PFSK-1 (cell line): ENCODE data around the gene RMI2. TPM values are rescaled to one million over a fixed set of nuclear protein-coding genes. Genes with fewer than 3 reads are reported as not detected.

Source experiments
- FOXP2 ChIP-seq: optimal IDR thresholded peaks from 2 replicates; pipeline ENCODE3; 2011; ENCODE audit warnings: borderline replicate concordance, control low read depth, inconsistent platforms; ENCODE audit not compliant: insufficient read depth; ENCODE audit errors: extremely low read length, extremely low read depth
- POLR2AphosphoS5 ChIP-seq: IDR thresholded peaks from 2 replicates; pipeline ENCODE4 v1.6.1; 2012; ENCODE audit warnings: low read depth, mild to moderate bottlenecking, control low read depth, low read length, moderate library complexity
- SIN3A ChIP-seq: IDR thresholded peaks from 2 replicates; pipeline ENCODE4 v1.6.1; 2012; ENCODE audit warnings: mild to moderate bottlenecking, low read length, moderate library complexity, borderline replicate concordance; ENCODE audit not compliant: insufficient read depth
- TAF1 ChIP-seq: IDR thresholded peaks from 2 replicates; pipeline ENCODE4 v1.6.1; 2012; ENCODE audit warnings: low read length, control low read depth, borderline replicate concordance; ENCODE audit not compliant: insufficient read depth
- polyA plus RNA-seq: library from polyadenylated mRNA; unstranded; fragments of >200 nt; gene quantifications from one replicate; pipeline ENCODE4 v1.2.1, GENCODE V29; 2012; ENCODE audit warnings: low read depth, missing spikeins; ENCODE audit not compliant: insufficient read length
- TF ChIP-seq, protein P1 (sequence below), 2 experiments: IDR thresholded peaks; 2 replicates each; pipeline versions ENCODE4 v1.6.1 to v1.8.0; 2011 to 2012; ENCODE audit warnings: low read depth in 2 of 2, low read length in 2 of 2, control low read depth in 1 of 2, inconsistent platforms in 1 of 2, mild to moderate bottlenecking in 1 of 2, moderate library complexity in 1 of 2; ENCODE audit not compliant: insufficient read depth in 1 of 2

The RMI2 gene
- polyA plus RNA-seq = 5.8 TPM

DNA sequence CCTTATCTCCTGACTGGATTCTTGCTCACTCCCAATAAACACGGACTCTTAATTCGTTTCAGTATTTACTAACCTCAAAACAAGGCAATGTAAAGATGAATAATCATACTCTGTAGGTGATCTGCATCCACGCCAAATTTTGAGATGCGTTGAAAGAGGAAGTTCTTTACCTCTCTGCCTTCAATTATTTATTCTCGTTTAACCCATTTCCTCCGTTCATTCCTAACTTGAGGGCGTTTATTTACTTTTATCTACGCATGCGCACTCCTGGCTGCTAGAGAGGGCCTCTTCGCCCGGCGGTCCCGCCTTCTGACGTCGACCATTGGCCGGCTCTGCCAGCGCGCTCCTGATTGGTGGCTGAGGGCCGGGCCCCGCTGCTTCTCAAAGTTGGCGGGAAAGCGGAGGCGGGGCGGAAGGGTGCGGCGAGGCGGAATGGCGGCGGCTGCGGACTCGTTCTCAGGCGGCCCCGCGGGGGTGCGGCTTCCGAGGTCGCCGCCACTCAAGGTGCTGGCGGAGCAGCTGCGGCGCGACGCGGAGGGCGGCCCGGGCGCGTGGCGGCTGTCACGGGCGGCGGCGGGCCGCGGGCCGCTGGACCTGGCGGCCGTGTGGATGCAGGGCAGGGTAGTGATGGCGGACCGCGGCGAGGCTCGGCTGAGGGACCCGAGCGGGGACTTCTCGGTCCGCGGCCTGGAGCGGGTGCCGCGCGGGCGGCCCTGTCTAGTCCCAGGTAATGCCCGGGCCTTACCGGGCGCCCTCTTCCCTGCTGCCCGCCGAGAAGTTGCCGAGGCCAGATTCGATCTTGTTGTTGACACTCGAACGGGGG is at the start of gene RMI2:
Gene RMI2, plus strand, starts transcription at position 420 of the 823 bp plus-strand sequence. Its CDS starts 13 bp downstream, at position 433.
- no peak for TF ChIP-seq TAF1
- TF ChIP-seq, protein P1, sequence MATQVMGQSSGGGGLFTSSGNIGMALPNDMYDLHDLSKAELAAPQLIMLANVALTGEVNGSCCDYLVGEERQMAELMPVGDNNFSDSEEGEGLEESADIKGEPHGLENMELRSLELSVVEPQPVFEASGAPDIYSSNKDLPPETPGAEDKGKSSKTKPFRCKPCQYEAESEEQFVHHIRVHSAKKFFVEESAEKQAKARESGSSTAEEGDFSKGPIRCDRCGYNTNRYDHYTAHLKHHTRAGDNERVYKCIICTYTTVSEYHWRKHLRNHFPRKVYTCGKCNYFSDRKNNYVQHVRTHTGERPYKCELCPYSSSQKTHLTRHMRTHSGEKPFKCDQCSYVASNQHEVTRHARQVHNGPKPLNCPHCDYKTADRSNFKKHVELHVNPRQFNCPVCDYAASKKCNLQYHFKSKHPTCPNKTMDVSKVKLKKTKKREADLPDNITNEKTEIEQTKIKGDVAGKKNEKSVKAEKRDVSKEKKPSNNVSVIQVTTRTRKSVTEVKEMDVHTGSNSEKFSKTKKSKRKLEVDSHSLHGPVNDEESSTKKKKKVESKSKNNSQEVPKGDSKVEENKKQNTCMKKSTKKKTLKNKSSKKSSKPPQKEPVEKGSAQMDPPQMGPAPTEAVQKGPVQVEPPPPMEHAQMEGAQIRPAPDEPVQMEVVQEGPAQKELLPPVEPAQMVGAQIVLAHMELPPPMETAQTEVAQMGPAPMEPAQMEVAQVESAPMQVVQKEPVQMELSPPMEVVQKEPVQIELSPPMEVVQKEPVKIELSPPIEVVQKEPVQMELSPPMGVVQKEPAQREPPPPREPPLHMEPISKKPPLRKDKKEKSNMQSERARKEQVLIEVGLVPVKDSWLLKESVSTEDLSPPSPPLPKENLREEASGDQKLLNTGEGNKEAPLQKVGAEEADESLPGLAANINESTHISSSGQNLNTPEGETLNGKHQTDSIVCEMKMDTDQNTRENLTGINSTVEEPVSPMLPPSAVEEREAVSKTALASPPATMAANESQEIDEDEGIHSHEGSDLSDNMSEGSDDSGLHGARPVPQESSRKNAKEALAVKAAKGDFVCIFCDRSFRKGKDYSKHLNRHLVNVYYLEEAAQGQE (IDR thresholded peaks at IDR 0.05; ENCODE audit: insufficient read depth in 1 of 2, low read depth in 2 of 2, low read length in 2 of 2) = no peak
- peak; percentile 41 for TF ChIP-seq POLR2AphosphoS5
- peak; percentile 43 for TF ChIP-seq FOXP2
- peak; percentile 97 for TF ChIP-seq SIN3A

DNA sequence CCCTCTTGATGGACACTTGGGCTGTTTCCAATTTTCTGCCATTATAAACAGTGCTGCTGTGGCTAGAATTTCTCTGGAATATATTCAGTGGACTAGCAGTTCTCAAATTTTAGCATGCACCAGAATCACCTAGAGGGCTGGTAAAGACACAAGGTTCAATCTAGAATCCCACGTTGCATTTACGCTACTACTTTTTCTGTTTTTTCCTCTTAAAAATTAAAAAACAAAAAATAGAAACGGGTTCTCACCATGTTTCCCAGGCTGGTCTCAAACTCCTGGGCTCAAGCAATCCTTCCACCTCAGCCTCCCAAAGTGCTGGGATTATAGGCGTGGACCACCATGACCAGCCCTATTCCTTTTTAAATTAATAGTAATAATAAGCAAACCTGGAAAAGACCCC is 49.6 kb upstream of the RMI2 start:
- TF ChIP-seq, protein P1 (IDR thresholded peaks at IDR 0.05; ENCODE audit: insufficient read depth in 1 of 2, low read depth in 2 of 2, low read length in 2 of 2) = no peak
- TF ChIP-seq TAF1 (no peak), POLR2AphosphoS5 (no peak), FOXP2 (no peak), SIN3A (no peak)

DNA sequence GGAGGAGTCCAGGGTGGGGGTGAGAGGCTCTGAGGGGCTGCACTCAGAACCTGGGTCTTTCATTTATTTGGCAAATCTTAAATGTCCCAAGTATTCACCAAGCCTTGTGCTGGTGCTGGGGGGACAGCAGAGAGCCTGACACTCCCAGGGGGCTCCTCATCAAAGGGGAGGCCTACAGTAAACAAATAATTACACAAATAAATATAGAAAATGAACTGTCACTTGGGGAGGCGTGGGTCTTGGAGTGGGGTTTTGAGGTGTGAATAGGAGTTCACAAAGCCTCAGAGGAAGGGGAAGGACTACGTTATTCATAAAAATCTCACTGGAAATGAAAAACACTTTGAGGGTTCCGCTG is 48.9 kb upstream of the RMI2 start:
- TF ChIP-seq, protein P1 (IDR thresholded peaks at IDR 0.05; ENCODE audit: insufficient read depth in 1 of 2, low read depth in 2 of 2, low read length in 2 of 2) = no peak
- TF ChIP-seq FOXP2 = no peak
- no peak for TF ChIP-seq TAF1
- TF ChIP-seq SIN3A = no peak
- TF ChIP-seq POLR2AphosphoS5 = no peak

DNA sequence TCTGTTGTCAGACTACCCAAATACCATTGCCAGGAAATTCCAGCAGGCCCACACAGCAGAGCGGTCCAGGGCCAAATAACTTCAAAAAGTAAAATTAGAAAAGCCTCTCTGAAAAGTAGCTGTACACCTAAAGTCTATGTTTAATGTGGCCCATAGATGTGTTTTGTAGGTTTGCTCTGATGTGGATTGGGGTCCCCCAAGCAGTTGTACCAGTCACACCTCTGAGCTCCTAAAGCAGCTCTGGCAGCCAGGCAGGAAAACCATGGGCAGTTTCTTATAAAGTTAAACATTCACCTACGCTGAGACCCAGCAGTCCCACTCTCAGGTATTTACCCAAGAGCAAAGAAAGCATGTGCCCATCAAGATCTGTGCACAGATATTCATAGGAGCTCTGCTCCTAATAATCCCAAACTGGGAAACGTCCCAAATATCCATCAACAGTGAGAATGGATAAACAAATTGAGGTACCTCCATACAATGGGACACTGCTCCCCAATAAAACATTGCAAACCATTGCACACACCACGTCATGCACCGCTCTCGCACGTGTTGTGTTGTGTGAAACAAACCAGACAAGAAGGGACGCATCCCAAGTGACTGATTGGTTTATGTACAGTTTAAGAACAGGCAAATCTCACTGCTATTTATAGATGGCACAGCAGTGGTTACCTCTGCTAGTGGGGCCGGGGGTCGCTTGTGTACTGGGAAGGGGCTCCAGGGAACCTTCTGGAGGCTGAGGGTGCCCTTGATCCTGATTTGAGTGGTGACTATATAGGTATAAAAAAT is 48.4 kb upstream of the RMI2 start:
- no peak for TF ChIP-seq TAF1
- TF ChIP-seq, protein P1 (IDR thresholded peaks at IDR 0.05; ENCODE audit: insufficient read depth in 1 of 2, low read depth in 2 of 2, low read length in 2 of 2) = no peak
- no peak for TF ChIP-seq SIN3A
- no peak for TF ChIP-seq POLR2AphosphoS5
